ENCODE measurements around the gene YBEY. TPM values are rescaled to one million over a fixed set of nuclear protein-coding genes. Genes with fewer than 3 reads are reported as not detected.

The YBEY gene
- total and polyA plus RNA-seq, 11 donors: 11.4 to 28.1 (median 16.0) TPM

DNA sequence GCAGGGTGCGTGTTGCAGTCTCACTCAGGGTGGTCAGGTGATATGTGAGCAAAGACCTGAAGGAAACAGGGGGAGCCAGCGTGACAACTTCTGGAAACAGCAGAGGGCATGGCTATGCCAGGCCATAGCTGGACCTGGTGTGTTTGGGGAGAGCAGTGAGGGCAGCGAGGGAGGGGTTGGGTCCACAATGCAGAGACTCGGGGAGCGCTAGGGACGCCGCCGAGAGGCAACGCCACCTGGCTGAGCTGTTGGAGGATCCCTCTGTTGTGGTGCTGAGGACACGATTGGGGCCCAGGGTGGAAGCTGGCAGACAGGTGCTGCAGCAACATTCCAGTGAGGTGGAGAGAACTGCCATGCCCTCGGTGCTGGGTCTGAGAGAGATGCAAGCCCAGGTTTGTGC, 31.0 kb upstream of the YBEY start:
- TF ChIP-seq POLR2A (IDR thresholded peaks at IDR 0.05): no peak
- TF ChIP-seq CTCF (IDR thresholded peaks at IDR 0.05): no peak
- peaks cover 0 to 24% (median 1%) of the 10 kb centered on the region in 12 donors for H3K4me1 ChIP-seq
- H3K36me3 ChIP-seq: peaks cover 2 to 100% (median 99%) of the 10 kb centered on the region in 9 donors
- ATAC-seq: no peak
- WGBS, 4 donors: 77 to 86% (median 84%) methylated on average over 10 to 11 of the region's 11 CpGs
- no peaks in the 10 kb centered on the region for H3K27me3 ChIP-seq
- intact Hi-C loops (cut with DNase I): loop anchor here in 2 of 10 donors (5.0 to 10.0 kb wide), 3 partner anchors 110 to 283 kb away; no protein-coding TSS in a partner anchor
- no peaks in the 10 kb centered on the region for H3K9me3 ChIP-seq
- no peak for DNase-seq
- H3K27ac ChIP-seq: peak overlapping the region in 2 of 12 donors; percentile 3 to 27
- no peak overlapping the region for H3K4me3 ChIP-seq

GRCh38 chr21:46255758-46256337, 30.3 kb upstream of the YBEY start:
- Histone ChIP-seq H3K4me1 (peaks cover 0 to 24% (median 1%) of the 10 kb centered on the region in 12 donors), H3K27me3 (no peaks in the 10 kb centered on the region), H3K4me3 (no peak overlapping the region), H3K36me3 (peaks cover 2 to 100% (median 99%) of the 10 kb centered on the region in 9 donors), H3K27ac (peak overlapping the region in 10 of 12 donors; percentile 4 to 84 (median 62)), H3K9me3 (no peaks in the 10 kb centered on the region)
- 76 to 85% (median 80%) methylated on average over 4 to 6 of the region's 6 CpGs for WGBS, 4 donors
- intact Hi-C loops (cut with DNase I): loop anchor here in 2 of 10 donors (5.0 to 10.0 kb wide), 3 partner anchors 111 to 284 kb away; no protein-coding TSS in a partner anchor
- ATAC-seq: peak in 3 of 4 donors; percentile 2 to 6 (median 5)
- TF ChIP-seq CTCF (IDR thresholded peaks at IDR 0.05): no peak
- TF ChIP-seq POLR2A (IDR thresholded peaks at IDR 0.05): no peak
- DNase-seq: no peak

DNA sequence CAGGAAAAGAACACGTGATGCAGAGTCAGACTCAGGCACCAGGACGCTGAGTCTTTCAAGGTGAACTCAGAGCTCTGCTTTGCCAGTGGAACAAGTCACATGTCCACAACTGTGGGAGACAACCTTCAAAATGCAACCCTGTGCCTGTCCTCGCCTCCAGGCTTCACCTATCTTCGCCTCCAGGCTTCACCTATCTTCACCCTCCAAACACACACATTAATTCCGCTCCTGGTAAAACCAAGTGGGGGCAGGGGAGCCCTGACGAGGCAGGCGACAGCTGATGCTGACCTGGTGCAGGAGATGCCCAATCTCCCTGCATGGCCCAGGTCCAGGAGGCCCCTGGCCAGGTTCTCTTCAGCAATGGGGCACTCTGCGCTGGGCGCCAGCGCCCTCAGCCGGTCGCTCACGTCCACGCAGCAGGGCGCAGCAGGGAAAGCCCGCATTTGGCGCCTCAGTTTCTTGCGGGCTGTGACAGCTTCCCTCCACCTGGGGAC, 29.6 kb upstream of the YBEY start:
- intact Hi-C loops (cut with DNase I): loop anchor here in 2 of 10 donors (5.0 to 10.0 kb wide), 3 partner anchors 112 to 284 kb away; no protein-coding TSS in a partner anchor
- peaks cover 4 to 100% (median 99%) of the 10 kb centered on the region in 9 donors for H3K36me3 ChIP-seq
- no peak overlapping the region for H3K4me3 ChIP-seq
- peak; percentile 83 to 91 (median 86) for ATAC-seq
- peak; percentile 42 to 79 (median 72) for DNase-seq
- peak overlapping the region in 11 of 12 donors; percentile 4 to 84 (median 60) for H3K27ac ChIP-seq
- no peaks in the 10 kb centered on the region for H3K9me3 ChIP-seq
- whole genome bisulfite sequencing, 4 donors: 66 to 77% (median 73%) methylated on average over 18 of the region's 18 CpGs
- H3K4me1 ChIP-seq: peaks cover 0 to 24% (median 1%) of the 10 kb centered on the region in 12 donors
- no peaks in the 10 kb centered on the region for H3K27me3 ChIP-seq
- TF ChIP-seq POLR2A (IDR thresholded peaks at IDR 0.05) (no peak), CTCF (IDR thresholded peaks at IDR 0.05) (peak in 11 of 12 donors; percentile 14 to 63 (median 46))

GRCh38 chr21:46264046-46264689, 22.0 kb upstream of the YBEY start:
- Histone ChIP-seq H3K27me3 (no peaks in the 10 kb centered on the region), H3K4me1 (no peaks in the 10 kb centered on the region), H3K4me3 (no peak overlapping the region), H3K36me3 (peaks cover 2 to 98% (median 97%) of the 10 kb centered on the region in 9 donors), H3K9me3 (no peaks in the 10 kb centered on the region), H3K27ac (no peak overlapping the region)
- peak in 2 of 4 donors; percentile 10 to 13 for ATAC-seq
- TF ChIP-seq POLR2A (IDR thresholded peaks at IDR 0.05) (no peak), CTCF (IDR thresholded peaks at IDR 0.05) (no peak)
- DNase-seq: no peak
- intact Hi-C loops (cut with DNase I): no loop called here
- WGBS, 4 donors: 89 to 93% (median 92%) methylated on average over 18 to 22 of the region's 22 CpGs

Measured in heart left ventricle (tissue), 16 donors.